Measurements from ENCODE around the gene MYBPC2. TPM values are rescaled to one million over a fixed set of nuclear protein-coding genes. Genes with fewer than 3 reads are reported as not detected.
A peak's percentile ranks its signal among the peaks of the same experiment; 100 is the strongest.

MYBPC2 gene
- total RNA-seq, 1 donor from 2014 or later = 0.61 TPM

- Mint-ChIP-seq H3K4me3 (ENCODE audit: unreplicated experiment) (no peak overlapping the region), H3K36me3 (ENCODE audit: unreplicated experiment) (no peaks in the 10 kb centered on the region), H3K27me3 (ENCODE audit: unreplicated experiment) (peaks cover 2% of the 10 kb centered on the region), H3K9me3 (ENCODE audit: unreplicated experiment) (peaks cover 3% of the 10 kb centered on the region), H3K27ac (ENCODE audit: unreplicated experiment) (peak overlapping the region; percentile 38), H3K4me1 (ENCODE audit: low read depth, unreplicated experiment) (peaks cover 2% of the 10 kb centered on the region)
- peak; percentile 25 for DNase-seq
- TF ChIP-seq CTCF (IDR thresholded peaks at IDR 0.05; ENCODE audit: partially characterized antibody, unreplicated experiment) = no peak
Observed at GRCh38 chr19:50501568-50502475, 69.1 kb downstream of the MYBPC2 start.

- Mint-ChIP-seq H3K27me3 (ENCODE audit: unreplicated experiment) (peaks cover 13% of the 10 kb centered on the region), H3K4me1 (ENCODE audit: low read depth, unreplicated experiment) (peaks cover 10% of the 10 kb centered on the region), H3K36me3 (ENCODE audit: unreplicated experiment) (no peaks in the 10 kb centered on the region), H3K9me3 (ENCODE audit: unreplicated experiment) (peaks cover 10% of the 10 kb centered on the region), H3K4me3 (ENCODE audit: unreplicated experiment) (no peak overlapping the region), H3K27ac (ENCODE audit: unreplicated experiment) (no peak overlapping the region)
- TF ChIP-seq CTCF (IDR thresholded peaks at IDR 0.05; ENCODE audit: partially characterized antibody, unreplicated experiment) = no peak
- no peak for DNase-seq
Observed at GRCh38 chr19:50505856-50506611, 73.3 kb downstream of the MYBPC2 start.

- DNase-seq = no peak
- H3K27me3 Mint-ChIP-seq (ENCODE audit: unreplicated experiment) = peaks cover 18% of the 10 kb centered on the region
- peaks cover 10% of the 10 kb centered on the region for H3K4me1 Mint-ChIP-seq (ENCODE audit: low read depth, unreplicated experiment)
- no peak overlapping the region for H3K4me3 Mint-ChIP-seq (ENCODE audit: unreplicated experiment)
- peaks cover 14% of the 10 kb centered on the region for H3K9me3 Mint-ChIP-seq (ENCODE audit: unreplicated experiment)
- H3K36me3 Mint-ChIP-seq (ENCODE audit: unreplicated experiment) = no peaks in the 10 kb centered on the region
- no peak overlapping the region for H3K27ac Mint-ChIP-seq (ENCODE audit: unreplicated experiment)
- no peak for TF ChIP-seq CTCF (IDR thresholded peaks at IDR 0.05; ENCODE audit: partially characterized antibody, unreplicated experiment)
Observed at GRCh38 chr19:50506700-50507099, 74.0 kb downstream of the MYBPC2 start.

GRCh38 chr19:50507376-50507775, 74.7 kb downstream of the MYBPC2 start:
- H3K4me3 Mint-ChIP-seq (ENCODE audit: unreplicated experiment) = no peak overlapping the region

More at GRCh38 chr19:50507376-50507775, 74.7 kb downstream of the MYBPC2 start:
- H3K36me3 Mint-ChIP-seq (ENCODE audit: unreplicated experiment) = no peaks in the 10 kb centered on the region
- DNase-seq = no peak
- peaks cover 15% of the 10 kb centered on the region for H3K9me3 Mint-ChIP-seq (ENCODE audit: unreplicated experiment)
- peaks cover 20% of the 10 kb centered on the region for H3K27me3 Mint-ChIP-seq (ENCODE audit: unreplicated experiment)
- peaks cover 10% of the 10 kb centered on the region for H3K4me1 Mint-ChIP-seq (ENCODE audit: low read depth, unreplicated experiment)
- TF ChIP-seq CTCF (IDR thresholded peaks at IDR 0.05; ENCODE audit: partially characterized antibody, unreplicated experiment) = no peak
- H3K27ac Mint-ChIP-seq (ENCODE audit: unreplicated experiment) = no peak overlapping the region
